Mononuclear cell (primary cell): ENCODE results near the gene DDA1. TPM values are rescaled to one million over a fixed set of nuclear protein-coding genes. Genes with fewer than 3 reads are reported as not detected.

Experiments
- H3K27me3 ChIP-seq: 2 replicates; pipeline ENCODE4 v1.6.0; 2011; ENCODE audit warnings: low read length, control low read depth; ENCODE audit not compliant: insufficient read depth
- H3K4me1 ChIP-seq: 2 replicates; pipeline ENCODE4 v1.5.1; 2011; ENCODE audit warnings: mild to moderate bottlenecking, low read length, control low read depth; ENCODE audit not compliant: insufficient read depth
- H3K4me3 ChIP-seq: 2 replicates; pipeline ENCODE4 v1.5.1; 2011; ENCODE audit warnings: mild to moderate bottlenecking, low read length, moderate library complexity
- H3K9me3 ChIP-seq: 2 replicates; pipeline ENCODE4 v1.5.1; 2011; ENCODE audit warnings: low read depth, mild to moderate bottlenecking, control low read depth, low read length
- total RNA-seq: library from RNA; depleted of rRNA; stranded (reverse); fragments of >200 nt; gene quantifications from one replicate; pipeline ENCODE4 v1.2.3, GENCODE V29; 2012

The DDA1 gene
- total RNA-seq, 1 donor, result 13.7 TPM

DNA sequence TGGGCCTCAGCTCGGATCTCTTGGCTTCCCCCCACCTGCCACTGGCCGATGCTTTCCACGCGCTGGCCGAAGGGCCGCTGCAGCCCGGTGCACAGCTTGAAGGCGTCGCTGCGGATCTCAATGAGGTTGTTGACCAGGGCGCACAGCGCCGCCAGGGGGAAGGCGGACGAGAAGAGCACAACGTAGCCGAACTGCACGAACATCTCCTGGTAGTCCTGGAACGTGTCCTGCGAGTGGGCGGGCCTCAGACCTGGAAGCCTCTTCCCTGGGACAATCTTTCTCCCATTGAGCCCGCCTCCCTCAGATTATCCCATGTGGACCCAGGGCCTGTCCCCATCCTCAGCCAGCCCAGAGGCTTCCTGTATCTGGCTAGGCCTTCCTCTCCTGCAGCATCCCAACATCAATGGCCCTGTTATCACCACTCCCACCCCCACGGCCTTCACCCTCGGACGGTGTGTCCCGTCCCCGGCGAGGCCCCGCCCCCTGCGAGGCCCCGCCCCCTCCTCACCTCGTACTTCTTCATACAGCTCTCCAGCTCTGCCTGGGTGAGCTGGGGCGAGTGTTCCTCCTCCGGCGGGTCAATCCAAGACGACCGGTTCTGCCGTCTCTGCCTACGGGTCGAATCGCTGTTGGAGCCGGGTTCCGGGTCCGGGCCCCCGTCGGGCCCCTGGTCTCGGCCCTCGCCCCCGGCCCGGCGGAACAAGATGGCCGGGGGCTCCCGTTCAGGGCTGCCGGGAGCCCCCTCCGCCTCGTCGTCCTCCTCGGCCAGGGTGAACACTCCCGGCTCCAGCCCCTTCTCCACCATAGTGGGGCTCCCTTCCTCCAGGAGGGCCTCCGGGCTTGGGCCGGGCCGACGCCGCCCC is 18.5 kb downstream of the DDA1 start:
- H3K4me1 ChIP-seq, result peaks cover 11% of the 10 kb centered on the region
- peaks cover 14% of the 10 kb centered on the region for H3K27me3 ChIP-seq
- H3K4me3 ChIP-seq, result peak overlapping the region; percentile 45
- no peaks in the 10 kb centered on the region for H3K9me3 ChIP-seq

DNA sequence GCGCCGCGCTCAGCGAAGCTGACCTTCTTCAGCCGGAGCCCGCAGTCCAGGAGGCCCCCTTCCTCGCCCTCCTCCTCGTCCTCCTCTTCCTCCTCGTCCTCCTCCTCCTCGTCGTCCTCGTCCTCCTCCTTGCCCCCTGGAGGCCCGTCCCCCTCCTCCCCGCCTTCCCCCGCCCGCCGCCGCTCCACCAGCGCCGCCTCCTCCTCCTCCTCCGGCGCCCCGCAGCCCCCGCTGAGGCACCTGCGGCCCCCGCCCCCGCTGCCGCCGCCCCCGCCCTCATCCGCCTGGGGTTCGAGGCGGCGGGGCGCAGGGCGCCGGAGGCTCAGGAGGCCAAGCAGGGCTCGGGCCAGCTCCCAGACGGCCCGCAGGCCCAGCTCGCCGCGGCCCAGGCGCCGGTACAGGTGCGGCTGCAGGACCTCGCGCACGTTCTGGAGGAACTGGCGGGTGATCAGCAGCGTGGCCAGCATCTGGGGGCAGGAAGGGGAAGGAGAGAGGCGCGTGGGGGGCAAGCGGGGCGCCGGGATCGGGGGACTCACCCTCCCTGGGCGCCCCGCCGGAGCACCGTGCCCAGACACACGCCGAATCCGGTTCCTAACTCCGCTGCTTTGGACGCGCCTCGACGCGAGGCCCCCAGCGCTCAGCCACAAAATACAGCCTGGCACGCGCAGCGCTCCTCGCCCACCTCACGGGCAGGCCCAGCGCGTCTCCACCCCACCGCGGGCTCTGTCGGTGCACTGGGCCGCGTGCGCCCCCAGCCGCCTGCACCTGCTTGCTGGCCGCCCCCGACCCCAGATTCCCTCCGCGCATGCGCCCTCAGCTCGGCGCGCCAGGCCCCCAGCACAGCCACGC is 19.4 kb downstream of the DDA1 start:
- H3K4me1 ChIP-seq, result peaks cover 19% of the 10 kb centered on the region
- H3K4me3 ChIP-seq, result peak overlapping the region; percentile 45
- peaks cover 14% of the 10 kb centered on the region for H3K27me3 ChIP-seq
- H3K9me3 ChIP-seq, result no peaks in the 10 kb centered on the region

DNA sequence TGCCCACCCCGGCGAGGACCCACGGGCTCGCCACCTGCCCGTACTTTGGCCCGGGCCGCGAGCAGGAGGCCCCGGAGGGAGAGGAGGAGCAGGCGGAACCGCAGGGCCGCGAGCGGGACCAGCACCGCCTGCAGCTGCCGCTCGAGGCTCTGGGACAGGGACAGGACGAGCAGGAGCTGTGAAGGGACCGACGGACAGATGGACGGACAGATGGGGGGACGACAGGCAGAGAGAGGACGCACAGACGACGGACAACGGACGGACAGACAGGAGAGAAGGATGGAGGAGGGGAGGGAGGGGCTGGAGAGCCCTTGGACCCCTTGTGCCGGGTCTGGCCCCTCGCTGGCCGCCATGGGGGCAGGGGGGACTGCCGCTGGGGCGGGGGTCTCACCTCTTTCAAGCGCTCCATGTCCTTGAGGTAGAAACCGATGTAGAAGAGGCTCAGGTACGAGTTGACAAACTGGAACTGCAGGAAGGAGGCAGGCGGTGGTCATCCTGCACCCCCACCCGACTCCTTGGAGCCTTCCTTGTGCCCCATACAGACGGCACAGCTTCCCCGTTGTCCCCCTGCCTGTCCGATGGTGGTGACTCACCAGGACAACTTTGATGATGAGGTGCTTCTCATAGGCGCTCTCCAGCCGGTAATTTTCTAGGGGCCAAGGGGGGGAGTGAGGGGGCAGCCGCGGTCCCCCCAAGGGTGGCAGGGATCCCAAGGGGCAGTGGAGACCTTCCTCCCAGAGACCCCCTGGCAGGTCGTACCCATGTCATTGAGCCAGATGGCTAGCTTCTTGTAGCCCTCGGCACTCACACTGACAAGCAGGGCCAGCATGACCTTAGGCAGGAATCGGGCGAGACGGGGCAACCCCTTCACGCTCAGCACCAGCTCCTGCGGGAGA is 20.3 kb downstream of the DDA1 start:
- H3K4me1 ChIP-seq, result peaks cover 25% of the 10 kb centered on the region
- no peak overlapping the region for H3K4me3 ChIP-seq

DNA sequence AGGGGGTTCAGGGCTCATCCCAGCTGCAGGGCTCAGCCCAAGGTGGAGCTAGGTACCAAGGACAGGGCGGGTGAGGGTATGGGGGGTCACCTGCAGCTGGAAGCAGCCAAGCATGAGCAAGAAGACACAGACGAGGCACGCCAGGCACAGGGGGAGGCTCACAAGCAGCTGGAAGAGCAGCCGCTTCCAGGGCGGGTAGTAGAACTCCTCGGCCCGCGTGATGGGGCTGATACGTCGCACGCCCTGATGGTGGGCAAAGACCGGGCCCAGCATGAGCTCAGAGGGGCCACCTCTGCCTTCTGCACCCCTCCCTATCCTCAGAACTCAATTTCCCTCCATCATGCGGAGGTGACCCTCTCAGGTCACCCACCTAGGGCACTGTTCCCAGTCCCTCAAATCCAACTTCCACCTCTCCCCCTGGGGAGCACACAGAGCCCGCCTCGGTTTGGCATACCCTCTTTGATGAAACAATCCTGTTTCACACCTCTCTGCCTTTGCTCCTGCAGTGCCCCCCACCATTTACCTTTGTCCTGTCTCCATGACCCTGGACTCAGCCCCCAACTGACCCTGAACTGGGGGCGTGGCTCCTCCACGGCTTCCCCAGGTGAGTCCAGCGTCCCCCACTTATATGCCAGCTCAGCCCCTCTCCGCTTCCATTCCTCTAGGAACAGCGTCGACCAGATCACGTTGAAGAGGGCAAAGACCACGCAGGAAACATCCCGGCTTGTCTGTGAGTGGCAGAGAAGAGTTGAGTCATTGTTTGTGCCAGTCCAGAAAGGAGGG is 21.1 kb downstream of the DDA1 start:
- Histone ChIP-seq H3K27me3 (peaks cover 14% of the 10 kb centered on the region), H3K9me3 (no peaks in the 10 kb centered on the region), H3K4me3 (no peak overlapping the region), H3K4me1 (peaks cover 34% of the 10 kb centered on the region)

More for the DNA sequence above, 20.3 kb downstream of the DDA1 start:
- H3K27me3 ChIP-seq, result peaks cover 14% of the 10 kb centered on the region
- no peaks in the 10 kb centered on the region for H3K9me3 ChIP-seq

DNA sequence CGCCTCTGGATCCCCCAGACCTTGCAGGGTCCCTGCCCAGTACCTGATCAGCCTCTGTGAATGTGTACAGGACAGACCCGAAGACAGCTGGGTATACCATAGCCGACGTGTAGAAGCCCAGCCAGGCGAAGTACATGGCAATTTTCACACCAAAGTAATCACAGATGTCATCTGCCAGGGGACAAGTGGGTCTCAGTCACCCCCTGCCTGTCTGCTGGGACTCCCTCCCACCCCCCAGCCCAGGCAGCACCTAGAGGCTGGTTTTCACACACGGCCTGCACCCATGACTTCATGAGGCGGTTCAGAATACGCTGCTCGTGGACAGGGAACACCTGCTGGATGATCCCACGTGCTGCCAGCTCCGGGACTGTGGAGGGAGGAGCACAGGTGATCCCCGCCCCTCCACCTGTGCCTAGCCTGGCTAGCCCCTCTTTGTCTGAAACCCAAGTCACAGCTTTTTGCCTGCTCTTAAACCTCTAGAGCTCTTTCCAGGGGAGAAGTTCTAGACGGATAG is 21.7 kb downstream of the DDA1 start:
- H3K4me3 ChIP-seq, result no peak overlapping the region
- peaks cover 14% of the 10 kb centered on the region for H3K27me3 ChIP-seq
- H3K4me1 ChIP-seq, result peaks cover 40% of the 10 kb centered on the region
- H3K9me3 ChIP-seq, result no peaks in the 10 kb centered on the region

DNA sequence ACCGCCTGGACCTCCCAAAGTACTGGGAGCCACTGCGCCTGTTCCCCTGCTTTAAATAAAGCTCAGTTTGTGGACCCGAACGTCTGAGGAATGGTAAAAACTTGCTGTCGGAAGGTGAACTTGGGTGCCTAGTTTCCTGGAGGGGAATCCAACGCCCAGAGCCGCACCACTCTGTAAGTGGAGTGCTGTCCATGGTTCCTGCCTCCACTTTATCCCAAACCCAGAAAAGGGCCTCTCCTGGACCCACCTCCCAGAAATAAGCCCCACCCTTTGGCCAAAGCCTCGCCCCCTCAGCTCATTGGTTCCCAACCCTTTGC is 23.0 kb downstream of the DDA1 start:
- H3K4me1 ChIP-seq, result peaks cover 49% of the 10 kb centered on the region
- no peaks in the 10 kb centered on the region for H3K9me3 ChIP-seq
- no peak overlapping the region for H3K4me3 ChIP-seq
- peaks cover 14% of the 10 kb centered on the region for H3K27me3 ChIP-seq

DNA sequence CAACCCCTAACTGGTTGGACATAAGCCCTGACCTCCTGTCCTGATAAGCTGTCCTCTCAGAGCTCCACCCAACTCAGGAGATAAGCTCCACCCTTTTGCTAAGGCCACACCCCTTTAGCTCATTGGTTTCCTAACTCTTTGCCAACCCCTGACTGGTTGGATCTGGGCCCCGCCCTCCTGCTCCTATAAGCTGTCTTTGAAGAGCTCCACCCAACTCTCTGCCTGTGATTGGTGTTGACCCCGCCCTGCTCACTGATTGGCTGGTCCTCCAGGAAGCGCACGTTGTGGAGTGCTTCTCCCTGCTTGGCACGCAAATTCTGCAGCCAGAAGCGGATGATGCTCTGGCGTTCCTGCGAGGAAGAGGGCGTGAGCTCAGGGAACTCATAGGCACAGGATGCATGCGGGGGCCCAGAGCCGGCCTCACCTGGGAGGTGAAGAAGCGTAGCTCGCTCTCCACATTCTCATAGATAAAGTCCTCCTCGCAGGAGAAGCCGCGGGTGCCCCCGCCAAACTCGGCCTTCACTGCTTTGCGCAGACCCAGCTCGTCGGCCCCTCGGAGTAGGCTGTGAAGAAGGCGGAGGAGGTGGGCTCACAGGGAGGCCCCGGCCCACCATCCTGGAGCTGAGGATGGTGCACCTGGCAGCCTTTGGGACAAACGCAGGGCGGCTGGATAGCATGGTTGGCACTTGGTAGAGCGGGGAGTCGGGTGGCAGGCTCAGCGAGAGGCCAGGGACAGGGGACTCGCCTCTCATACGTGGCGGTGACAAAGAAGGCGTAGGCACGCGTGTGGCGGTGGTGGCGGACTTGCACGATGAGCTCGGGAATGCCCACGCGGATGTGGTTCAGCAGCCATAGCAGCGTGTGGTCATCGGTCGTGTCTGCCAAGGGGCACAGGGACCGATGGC is 23.6 kb downstream of the DDA1 start:
- no peaks in the 10 kb centered on the region for H3K9me3 ChIP-seq
- no peak overlapping the region for H3K4me3 ChIP-seq
- H3K4me1 ChIP-seq, result peaks cover 54% of the 10 kb centered on the region
- peaks cover 14% of the 10 kb centered on the region for H3K27me3 ChIP-seq

DNA sequence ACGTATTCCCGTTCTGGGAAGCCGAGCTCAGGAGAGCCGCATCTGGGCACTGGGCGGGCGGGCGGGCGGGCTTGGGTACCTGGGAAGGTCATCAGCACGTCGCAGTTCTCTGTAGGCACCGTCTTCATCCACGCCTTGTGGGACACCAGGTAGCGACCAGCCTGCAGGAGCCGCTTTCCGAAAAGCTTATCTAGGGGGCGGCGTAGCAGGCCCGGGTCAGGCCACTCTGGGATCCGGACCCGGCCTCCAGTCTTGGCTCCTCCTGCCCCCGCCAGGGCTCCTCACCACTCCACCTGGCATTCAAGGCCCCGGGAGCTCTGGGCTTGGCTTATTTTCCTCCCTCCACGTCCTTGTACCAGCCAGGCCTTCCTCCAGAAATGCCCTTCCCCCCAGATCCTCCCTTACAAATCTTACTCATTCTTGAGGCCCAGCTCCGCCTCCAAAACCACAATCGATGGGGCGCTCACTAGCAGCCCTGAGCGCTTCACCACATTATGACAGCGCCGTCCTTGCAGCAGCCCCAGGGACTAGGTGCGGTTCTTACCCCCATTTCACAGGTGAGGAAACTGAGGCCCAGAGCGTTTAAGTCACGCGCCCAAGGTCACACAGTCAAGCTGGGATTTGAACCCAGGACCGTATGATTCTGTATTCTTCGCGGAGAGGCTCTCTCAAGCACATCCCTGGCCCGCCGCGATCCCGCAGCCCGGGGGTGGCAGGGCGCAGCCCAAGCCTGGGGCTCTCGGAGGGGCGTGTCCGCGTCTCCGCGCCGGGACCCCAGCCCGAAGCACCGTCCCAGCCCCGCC is 24.4 kb downstream of the DDA1 start:
- H3K9me3 ChIP-seq, result no peaks in the 10 kb centered on the region

DNA sequence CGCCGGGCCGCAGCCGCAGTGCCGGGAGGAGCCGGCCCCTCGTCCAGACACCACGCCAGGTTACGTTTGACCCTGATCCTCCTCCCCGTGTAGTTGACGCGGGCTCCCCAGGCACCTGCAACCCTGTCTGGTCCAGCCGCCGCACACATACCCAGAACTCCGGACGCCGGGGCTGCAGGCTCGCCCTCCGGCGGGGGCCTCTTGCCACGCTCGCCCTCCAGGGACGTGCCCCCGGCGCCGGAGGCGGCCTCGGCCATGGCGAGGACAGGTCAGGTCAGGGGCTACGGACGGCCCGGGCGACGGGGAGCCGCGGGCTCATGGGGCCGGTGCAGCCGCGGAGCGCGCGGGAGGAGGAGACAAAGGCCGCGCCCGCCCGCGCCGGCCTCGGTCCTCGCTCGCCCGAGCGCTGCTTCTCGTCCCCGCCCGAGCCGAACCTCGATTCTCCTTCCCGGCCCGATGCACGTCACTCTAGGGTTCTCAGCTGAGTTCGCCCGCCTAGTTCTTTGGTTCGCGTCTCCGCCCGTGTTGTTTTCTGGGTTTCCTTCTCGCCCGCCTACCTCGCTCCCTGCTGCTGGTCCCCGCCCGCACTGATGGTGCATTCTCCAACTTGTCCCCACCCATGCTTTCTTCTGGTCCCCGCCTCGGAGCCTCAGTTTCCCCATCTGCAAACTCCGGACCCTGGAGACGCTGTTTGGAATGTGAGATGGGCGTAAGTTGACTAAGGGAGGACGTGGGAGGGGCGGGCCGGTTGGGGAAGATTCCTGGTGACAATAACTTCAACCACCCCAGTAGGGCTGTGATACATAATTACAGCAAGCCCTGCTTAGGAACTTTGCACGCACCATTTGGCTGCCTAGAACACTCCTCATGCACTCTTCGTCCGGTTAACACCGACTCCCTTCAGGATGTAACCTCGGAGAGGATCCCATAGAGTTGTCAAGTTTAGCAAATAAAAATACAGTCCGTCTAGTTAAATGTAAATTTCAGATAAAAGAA is 25.3 kb downstream of the DDA1 start, which contains the start of gene ANO8:
Gene ANO8, minus strand, starts transcription at position 442 of the 996 bp plus-strand sequence. Its CDS starts 185 bp downstream, at position 257.
- peaks cover 6% of the 10 kb centered on the region for H3K27me3 ChIP-seq
- peaks cover 52% of the 10 kb centered on the region for H3K4me1 ChIP-seq
- H3K9me3 ChIP-seq, result no peaks in the 10 kb centered on the region
- peak within 1 kb of the TSS; percentile 64 for H3K4me3 ChIP-seq

More for the DNA sequence above, 24.4 kb downstream of the DDA1 start:
- Histone ChIP-seq H3K27me3 (peaks cover 14% of the 10 kb centered on the region), H3K4me3 (peak overlapping the region; percentile 64), H3K4me1 (peaks cover 61% of the 10 kb centered on the region)

DNA sequence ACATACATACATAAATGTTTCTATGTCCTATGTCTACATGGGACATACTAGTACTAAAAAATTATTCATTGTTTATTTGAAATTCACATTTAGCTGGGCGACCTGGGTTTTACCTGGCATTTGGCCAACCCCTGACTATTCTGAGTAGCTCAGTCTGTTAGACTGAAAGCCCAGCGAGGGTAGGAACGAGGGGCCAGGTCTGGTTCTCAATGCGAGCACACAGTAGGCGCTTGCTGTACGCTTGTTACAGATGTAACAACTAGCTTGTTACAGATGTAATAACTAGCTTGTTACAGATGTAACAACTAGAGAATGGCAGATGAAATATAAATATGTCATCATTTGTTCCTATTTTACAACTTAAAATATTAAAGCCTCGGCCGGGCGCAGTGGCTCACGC is 26.2 kb downstream of the DDA1 start:
- Histone ChIP-seq H3K4me3 (no peak overlapping the region), H3K9me3 (no peaks in the 10 kb centered on the region), H3K27me3 (no peaks in the 10 kb centered on the region), H3K4me1 (peaks cover 51% of the 10 kb centered on the region)

DNA sequence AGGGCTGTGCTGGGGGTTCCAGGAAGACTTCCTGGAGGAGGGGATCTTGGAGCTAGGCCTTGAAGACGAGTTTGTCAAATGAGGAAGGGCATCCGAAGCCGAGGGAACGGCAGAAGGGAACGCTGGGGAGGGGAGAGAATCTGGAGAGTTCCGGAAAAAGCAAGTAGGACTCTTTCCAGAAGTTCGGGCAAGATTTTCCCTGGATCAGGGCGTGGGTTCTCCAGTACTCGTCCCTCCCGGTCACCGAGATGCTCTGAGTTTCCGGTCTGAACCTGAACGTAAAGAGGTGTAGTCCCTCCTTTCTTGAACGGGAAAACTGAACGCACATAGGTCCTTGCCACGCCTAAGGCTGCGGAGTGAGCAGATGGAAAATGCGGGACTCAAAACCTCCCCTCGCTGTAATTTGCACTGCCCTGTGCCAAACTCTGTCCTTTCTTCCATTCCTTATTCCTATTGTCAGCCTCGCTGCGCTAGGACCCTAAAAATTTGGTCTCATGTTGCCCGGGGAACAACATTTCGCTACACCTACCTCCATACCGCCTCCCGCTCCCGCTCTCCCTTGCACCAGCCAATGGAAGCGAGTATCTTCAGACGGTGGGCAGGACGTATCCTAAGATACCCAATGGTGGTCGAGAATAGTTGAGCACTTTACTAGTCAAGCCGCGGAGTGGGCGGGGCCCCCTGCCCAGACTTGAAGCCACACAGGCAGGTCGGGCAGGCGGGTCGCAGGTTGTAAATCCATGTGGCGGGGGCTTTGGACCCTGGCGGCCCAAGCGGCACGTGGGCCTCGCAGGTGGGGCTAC is 27.7 kb downstream of the DDA1 start, which contains the start of gene GTPBP3:
Gene GTPBP3, plus strand, starts transcription at position 682 of the 803 bp plus-strand sequence. Its CDS starts 59 bp downstream, at position 741.
- no peaks in the 10 kb centered on the region for H3K27me3 ChIP-seq
- H3K4me1 ChIP-seq, result peaks cover 51% of the 10 kb centered on the region
- H3K9me3 ChIP-seq, result no peaks in the 10 kb centered on the region
- H3K4me3 ChIP-seq, result peak within 1 kb of the TSS; percentile 81
